ENCODE data around the gene DDAH2. TPM values are rescaled to one million over a fixed set of nuclear protein-coding genes. Genes with fewer than 3 reads are reported as not detected.
A peak's percentile ranks its signal among the peaks of the same experiment; 100 is the strongest.
"Not testable (repeated sequence)": the region's sequence is repeated elsewhere in the genome, so short reads cannot be mapped to it uniquely, and the experiment has no call there.

The DDAH2 gene
- total RNA-seq, 1 experiment from 2014 or later = 36.0 TPM

DNA sequence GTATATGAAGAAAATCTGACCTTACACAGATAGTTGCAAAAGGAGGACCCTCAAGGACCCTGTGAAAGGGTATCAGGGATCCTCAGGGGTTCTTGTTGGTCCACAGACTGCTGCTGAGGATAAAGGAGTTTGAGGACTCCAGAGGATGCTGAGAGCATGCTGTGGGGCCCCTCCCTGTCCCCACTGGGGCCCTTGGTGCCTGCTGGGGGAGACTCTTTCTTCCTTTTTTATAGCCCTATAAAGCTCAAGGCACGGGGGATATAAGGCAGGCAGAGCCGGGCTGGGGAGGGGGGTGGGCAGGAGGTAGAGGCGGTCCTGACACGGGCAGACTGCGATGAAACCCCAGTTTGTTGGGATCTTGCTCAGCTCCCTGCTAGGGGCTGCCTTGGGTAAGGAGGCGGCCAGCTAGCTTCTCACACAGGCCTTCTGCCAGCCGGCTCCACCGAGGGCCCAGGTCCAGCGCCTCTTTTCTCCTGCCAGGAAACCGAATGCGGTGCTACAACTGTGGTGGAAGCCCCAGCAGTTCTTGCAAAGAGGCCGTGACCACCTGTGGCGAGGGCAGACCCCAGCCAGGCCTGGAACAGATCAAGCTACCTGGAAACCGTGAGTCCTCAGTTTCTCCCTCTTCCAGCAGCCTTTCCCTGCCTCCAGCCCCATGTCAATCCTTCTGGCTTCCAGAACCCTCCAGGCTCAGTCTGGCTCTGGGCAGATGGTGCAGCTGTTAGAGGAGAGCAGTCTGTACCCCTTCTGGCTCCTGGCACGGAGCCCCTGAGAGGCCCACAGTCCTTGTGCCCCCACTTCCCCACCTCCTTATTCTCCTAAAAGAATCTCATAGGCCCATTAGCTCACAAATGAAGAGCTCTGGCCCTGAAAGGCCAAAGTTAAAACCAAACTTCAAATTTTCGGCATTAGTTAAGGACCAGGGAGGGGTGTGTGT, 13.8 kb downstream of the DDAH2 start, which contains the start of gene LY6G6D:
TSS of gene LY6G6D (plus strand) at position 327 of the 937 bp plus-strand sequence. CDS start at position 335, 8 bp downstream.
- no peak for DNase-seq (ENCODE audit: low read depth)

DNA sequence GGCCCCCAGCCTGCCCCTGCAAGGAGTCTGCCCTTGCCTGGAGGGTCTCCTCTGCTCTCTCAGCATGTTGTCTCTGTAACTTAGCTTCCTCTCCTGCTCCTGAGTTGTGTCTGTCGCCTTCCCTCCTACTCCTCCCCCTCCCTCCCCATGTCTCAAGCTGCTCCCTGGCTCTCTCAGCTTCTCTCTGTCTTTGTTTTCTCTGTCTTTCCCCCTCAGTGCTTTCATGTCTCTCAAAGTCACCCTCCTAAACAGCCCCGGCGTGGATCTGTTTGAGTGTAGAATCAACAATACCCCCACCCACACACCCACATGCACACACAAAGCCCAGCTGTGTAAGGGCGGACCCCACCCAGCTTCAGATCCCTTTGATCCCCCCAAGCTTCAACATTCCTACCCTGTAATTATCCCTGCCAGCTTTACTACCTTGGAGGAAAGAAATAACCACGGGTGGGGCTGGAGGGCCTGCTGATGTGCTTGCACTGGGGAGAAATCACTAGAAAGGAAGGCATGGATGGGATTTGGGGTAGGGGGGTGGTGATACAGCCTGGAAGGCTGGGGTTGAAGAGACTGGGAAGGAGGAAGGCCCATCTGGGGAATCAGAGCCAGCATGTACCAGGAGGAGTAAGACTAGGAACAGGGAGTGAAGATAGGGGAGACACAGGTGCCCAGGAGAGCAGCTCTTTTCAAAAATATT, 15.0 kb downstream of the DDAH2 start:
- no peak for DNase-seq (ENCODE audit: low read depth)

DNA sequence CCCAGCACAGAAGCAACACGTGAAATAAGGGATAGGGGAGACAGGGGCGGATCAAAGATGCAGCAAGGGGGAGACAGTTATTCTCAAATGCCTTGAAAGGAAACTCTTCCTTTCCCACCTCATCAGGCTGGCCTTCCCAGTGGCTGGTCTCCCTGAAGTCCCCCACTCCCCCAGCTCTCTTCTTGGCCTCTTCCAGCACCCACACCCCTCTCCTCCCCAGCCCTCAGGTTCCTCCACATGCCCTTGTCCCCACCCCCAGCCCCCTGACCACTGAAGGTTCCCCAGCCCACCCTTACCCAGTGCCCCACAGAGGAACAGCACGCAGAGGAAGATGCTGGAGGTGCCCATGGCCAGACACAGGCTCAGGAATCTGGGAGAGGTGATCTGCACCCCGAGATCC, 15.6 kb downstream of the DDAH2 start:
- no peak for DNase-seq (ENCODE audit: low read depth)

DNA sequence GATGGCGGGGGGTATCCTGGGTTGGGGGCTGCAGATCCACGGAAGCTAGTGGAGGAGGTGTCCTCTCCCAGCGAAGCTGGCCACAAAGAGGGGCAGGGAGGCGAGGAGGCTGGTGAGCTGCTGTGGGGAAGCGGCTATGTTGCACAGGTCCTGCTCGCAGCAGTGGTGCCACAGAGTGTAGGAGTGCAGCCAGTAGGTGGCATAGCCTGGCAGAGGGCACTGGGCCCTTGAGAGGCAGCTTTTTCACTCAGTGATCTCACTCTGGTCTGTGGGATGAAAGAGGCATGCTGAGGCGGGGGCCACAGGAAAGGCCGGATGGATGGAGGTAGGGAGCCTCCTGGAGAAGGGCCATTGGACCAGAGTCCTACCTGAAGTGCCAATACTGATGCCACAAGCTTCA, 16.8 kb downstream of the DDAH2 start:
- DNase-seq (ENCODE audit: low read depth) = peak; percentile 25

DNA sequence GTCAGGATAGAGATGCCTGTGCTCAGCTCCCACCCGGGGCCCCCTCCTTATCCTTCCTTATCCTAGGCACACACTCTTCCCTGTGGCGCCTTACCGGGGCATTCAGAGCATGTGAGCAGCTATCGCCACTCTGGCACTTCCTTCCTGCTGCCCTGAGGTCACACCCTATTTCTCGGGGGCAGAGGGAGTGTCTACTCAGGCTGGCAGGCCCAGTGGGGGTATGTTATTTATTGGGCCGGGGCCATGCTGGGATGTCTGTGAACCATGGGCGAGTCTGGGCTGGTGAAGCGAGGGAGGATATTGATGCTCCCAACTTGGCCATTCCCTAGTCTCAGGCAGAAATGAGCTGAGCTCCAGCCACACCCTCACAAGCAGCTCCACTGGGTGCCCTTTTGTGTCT, 17.9 kb downstream of the DDAH2 start:
- no peak for DNase-seq (ENCODE audit: low read depth)

DNA sequence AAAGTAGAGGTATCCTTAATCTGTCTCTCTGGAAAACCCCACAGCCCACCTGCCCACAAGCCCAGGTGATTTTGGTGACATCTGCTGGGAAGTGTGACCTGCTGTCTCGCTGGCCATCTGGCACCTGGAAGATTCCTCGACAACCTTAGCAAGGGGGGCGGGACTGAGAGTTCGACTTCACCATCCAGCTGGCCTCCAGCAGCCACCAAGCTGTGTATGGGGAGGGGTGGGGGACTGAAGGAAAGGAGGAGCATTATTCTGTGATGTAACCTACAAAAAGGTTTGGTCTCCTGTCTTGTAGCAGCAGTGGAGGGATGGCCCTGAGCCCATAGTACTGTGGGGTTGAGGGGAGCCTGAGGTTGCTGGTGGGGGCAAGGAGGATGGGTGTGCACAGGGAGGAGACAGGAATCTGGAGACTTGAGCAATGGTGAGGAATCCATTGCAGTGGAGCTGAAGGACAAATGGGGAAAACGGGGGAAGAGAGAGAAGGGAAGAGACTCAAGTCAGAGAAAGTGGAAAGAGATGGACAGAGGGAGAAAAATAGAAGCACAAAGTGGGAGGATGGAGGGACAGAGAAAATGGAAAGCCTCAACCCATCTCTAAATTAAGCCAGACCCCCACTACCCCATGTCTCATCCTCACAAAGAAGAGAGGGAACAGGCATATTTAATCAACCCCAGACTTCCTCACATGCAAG, 18.4 kb downstream of the DDAH2 start:
- no peak for DNase-seq (ENCODE audit: low read depth)

DNA sequence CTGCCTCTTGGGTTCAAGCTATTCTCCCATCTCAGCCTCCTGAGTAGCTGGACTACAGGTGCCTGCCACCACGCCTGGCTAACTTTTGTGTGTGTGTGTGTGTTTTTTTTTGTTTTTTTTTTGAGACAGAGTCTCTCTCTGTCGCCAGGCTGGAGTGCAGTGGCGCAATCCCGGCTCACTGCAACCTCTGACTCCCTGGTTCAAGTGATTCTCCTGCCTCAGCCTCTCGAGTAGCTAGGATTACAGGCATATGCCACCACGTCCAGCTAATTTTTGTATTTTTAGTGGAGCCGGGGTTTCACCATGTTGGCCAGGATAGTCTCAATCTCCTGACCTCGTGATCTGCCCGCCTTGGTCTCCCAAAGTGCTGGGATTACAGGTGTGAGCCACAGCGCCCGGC, 19.9 kb downstream of the DDAH2 start:
- DNase-seq (ENCODE audit: low read depth) = not testable (repeated sequence)

DNA sequence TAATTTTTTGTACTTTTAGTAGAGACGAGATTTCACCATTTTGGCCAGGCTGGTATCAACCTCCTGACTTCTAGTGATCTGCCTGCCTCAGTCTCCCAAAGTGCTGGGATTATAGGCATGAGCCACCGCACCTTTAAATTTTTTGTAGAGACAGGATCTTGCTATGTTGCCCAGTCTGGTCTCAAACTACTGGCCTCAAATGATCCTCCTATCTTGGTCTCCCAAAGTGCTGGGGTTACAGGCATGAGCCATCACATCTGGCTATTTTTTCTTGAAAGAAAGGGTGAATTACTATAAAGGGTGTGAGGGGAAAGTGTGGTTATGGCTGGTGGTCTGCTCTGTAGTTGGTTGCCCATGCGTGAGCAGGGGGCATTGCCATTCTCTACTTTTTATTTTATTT, 20.9 kb downstream of the DDAH2 start:
- DNase-seq (ENCODE audit: low read depth) = no peak

DNA sequence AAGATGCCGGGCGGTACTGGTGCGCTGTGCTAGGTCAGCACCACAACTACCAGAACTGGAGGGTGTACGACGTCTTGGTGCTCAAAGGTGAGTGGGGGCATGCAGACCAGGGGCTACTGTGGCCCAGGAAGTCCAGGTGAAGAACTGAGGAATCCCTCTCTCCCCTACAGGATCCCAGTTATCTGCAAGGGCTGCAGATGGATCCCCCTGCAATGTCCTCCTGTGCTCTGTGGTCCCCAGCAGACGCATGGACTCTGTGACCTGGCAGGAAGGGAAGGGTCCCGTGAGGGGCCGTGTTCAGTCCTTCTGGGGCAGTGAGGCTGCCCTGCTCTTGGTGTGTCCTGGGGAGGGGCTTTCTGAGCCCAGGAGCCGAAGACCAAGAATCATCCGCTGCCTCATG, 21.4 kb downstream of the DDAH2 start:
- no peak for DNase-seq (ENCODE audit: low read depth)

DNA sequence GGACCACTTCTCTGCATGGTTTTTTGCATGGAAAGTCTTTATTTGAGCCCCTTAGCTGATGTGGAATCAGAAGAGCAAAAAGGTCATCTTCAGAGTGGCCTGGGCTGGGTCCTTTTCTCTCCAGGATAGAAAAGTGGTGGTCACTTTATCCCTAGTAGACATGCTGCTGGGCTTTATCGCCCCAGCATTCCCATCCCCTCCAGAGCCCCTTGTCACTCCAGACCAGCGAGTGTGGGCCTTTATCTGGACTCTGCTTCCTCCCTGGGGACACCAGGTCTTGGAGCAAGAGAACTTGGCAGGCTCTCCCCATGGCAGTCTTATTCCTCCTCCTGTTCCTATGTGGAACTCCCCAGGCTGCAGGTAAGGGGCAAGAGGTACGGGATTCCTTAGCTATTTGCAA, 22.5 kb downstream of the DDAH2 start, which contains the start of gene LY6G6F:
TSS of gene LY6G6F (plus strand) at position 268 of the 400 bp plus-strand sequence. CDS start at position 309, 41 bp downstream.
- no peak for DNase-seq (ENCODE audit: low read depth)

DNA sequence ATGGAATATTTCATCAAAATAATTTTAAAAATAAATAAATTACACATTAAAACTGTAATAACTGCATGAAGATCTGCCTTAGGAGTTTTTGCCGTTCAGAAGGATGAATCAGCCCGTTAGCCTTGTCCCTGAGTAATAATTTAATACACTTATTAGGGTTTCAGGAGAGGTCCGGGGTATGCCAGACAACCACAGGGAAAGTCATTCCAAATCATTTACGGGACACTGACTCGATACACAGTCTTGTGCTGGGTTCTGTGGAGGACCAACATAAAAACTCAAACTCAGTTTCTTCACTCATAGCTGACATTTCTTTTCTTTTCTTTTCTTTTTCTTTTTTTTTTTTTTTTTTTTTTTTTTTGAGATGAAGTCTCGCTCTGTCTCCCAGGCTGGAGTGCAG, 23.2 kb downstream of the DDAH2 start:
- DNase-seq (ENCODE audit: low read depth) = no peak

DNA sequence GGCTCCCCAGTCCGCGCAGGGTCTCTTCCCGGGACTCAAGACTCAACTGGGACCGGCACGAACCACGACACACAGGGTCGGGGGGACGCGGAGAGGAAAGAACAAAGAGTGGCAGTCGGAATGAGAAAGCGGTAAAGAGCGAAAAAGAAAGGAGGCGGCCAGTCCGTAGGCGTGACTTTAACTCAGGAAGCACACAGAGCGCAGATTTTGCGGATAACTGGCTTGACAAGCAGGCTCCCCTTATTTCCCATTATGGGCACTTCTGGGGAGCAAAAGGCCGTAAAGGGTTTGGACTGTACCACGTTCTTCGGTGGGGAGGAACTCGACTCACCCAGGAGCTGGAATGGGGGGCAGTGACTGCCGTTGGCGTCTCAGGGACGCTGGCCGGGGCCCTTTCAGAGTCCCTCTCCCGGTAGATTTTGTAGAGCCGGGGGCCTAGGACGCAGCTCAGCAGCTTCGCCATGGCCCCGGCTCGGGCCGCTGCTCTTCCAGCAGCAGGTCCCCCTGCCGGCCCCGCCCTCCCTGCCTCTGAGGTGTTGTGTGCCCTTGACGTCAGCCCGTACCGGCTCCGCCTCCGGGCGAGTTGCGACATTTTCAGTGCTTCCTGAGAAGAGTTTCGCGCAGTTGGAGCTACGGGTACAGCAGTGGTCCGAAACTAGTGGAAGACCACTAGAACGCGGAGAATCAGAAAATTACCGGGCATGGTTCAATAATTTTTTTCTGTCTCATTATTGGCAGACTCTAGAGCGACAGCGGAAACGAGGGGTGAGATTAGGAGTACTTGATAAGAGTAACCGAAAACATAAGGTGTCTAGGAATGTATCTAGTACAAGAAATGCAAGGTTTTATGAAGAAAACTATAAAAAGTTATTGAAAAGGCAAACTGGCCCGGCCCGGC, 26.0 kb downstream of the DDAH2 start, which contains the start of gene ABHD16A:
TSS of gene ABHD16A (minus strand) at position 506 of the 898 bp plus-strand sequence. CDS start at position 463, 43 bp downstream.
- peak; percentile 97 for DNase-seq (ENCODE audit: low read depth)

DNA sequence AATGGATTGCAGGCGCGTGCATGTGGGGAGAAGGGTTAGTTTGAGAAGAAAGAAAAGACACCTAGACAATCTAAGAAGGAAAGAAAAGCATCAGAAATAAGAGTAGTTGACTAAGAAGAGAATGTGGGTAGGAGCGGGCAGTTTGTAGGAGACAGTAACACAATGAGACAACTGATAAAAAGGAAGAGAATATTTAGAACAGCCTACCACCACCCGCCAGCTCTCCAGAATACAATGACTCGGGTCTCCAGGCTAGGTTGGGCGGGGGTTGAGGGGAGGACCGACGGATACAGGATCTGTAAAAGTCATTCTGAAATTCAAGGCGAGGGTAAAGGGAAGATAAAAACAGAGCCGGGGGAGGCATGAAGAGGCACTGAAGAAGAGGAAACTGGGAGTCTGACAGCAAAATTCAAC, 26.7 kb downstream of the DDAH2 start:
- no peak for DNase-seq (ENCODE audit: low read depth)

DNA sequence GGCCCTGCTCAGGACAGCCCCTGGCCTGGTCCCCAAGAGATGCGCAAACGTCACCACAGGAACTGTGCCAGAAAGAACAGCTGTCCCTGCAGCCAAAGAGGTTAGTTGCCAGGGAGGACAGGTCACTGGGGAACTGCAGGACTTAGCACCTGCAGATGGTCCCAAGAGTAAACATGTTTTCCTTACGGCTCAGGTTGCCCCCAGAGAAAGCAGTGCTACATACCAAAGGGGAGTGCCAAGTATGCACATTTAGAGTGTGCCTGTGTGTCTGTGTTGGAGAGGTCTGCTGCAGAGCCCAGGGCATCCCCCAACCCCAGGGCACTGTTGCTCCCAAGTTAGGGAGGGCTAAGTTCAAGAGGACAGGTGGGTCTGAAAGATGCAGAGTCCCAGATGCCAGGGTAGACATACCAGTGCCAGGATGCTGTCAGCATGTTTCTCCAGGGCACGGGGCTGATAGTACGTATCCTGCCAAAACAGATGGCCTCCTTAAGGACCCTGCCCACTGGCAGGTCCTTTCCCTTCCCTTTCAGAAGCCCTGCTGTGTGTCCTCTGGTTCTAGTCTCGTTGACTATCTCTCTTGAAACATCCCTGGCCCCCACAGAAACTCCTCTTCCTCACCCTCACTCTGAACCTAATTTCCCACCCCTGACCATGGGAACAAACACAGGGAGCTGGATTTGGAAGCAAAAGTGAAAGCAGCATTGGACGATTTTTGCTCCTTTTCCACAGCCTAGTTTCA, 27.3 kb downstream of the DDAH2 start:
- no peak for DNase-seq (ENCODE audit: low read depth)

DNA sequence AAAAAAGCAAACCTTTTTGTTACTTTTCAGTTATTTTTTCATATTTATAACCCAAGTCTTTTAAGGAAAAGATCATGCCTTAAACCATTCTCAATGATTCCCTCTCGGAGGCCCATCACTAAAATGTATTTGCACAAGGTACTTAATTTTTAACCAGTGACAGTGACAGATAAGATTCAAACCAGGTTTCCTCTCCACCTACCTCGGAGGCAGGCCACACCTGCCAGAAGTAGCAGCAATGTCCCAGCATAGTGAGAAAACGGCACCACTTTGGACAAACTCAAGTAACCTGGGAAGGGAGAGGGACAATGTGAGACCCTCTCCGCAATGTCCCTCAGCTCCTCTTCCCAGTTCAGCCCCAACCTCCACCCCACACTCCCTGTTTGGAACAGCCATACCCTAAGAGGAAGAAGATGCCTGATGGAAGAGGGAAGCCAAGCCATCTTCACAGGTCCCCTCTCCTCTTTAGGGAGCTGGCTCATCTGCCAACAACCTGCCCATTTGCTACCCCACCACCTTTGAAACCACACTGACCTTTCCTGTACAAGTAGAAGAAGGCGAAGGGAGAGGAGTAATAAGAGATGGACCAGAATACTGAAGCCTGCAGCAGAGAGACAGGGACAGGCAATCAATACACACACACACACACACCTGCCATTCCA, 28.2 kb downstream of the DDAH2 start:
- no peak for DNase-seq (ENCODE audit: low read depth)

DNA sequence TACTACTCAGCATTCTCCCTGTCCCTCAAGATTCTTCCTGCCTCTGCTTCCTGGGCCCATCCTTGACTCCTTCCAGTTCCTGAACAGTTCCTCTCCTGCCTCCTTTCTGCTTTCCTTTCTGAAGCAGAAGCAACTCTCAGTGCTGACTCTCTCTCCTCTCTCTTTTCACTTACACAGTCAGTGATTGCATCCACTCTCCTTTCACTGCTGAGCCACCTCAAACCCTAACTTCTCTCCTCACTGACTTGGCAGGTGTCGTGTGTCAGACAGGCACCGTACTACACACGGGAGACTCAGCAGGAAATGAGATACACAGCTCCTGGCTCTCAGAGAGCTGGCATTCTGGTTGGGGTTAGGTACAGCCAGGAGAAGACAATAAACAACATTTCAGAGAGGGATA, 31.5 kb downstream of the DDAH2 start:
- DNase-seq (ENCODE audit: low read depth) = no peak

DNA sequence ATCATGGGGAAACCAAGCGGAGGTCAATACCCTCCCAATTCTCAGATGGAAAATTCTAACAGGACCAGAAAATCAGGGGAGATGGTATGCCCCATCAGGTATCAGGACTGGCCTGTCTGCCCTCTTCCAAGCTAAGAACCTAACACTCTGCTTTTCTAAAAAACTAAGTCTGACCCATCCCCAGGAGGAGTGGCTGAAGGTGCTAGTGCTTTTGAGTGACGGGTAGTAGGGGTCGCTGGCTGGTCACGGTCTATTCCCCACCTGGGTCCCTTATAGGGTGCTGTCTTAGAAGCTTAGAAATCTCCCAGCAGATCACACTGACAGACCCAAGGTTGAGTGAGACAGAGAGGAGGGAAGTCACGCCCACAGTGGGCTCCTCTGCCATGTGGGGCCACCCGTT, 35.6 kb downstream of the DDAH2 start:
- DNase-seq (ENCODE audit: low read depth) = no peak

DNA sequence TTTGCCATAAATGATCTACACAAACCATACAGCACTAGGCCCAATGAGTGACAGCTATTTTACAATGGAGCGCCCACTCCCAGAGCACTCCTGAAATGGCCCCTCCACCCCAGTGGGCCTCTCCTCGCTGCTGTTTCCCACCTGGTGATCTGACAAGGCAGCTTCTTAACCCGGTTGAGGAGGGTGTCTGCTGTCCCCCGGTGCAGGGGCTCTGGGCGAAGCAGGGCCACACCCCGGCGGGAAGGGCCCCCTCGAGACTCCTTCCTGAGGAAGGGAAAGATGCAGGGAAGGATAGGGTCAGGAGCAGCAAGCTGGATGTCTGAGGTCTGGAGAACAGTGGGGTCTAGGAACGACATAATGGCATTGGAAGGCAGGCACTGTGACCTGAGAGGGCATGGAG, 36.2 kb downstream of the DDAH2 start:
- no peak for DNase-seq (ENCODE audit: low read depth)

DNA sequence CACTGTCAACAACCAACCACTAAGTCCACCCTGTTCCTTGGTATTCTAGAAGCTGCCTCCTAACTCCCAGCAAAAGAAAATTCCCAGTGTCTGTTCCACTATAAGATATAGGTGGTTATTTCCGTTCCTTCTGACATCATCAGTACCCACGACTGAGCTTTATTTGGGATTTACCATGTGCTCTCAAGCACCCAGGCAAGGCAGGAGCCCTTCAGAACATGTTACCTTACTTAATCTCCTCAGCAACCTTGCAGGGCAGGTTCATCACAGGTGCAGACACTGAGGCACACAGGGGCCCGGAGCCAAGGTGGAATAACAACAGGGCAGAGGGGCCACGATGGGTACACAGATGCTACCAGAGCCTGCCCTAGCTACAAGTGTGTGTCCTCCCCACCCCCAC, 36.7 kb downstream of the DDAH2 start:
- DNase-seq (ENCODE audit: low read depth) = no peak
